ENCODE data around the gene WDR12.
"Not testable (repeated sequence)": the region's sequence is repeated elsewhere in the genome, so short reads cannot be mapped to it uniquely, and the experiment has no call there.

Gene WDR12

DNA sequence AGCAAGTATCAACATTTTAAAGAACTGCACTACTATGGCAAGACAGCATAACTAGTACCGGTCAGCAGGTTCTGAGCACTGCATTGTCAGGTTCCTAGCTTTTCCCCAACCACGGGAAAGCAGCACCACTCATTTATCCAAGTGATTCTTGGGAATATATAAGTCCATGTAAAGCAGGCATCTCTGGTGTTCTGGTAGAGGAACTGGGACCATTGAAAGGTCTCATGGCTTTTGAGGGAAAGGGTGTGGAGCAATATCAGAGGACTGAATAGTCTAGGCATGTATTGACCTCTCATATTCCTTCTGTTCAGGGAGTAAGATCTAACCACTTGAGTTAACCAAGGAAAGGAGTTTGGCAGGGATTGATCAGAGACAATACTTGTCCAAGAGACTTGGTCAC is 33.8 kb downstream of the WDR12 start:
- no peak overlapping the region for H3K9ac ChIP-seq (ENCODE audit: low read length)
- H3K27me3 ChIP-seq (ENCODE audit: control insufficient read depth, insufficient read depth, low read length): no peaks in the 10 kb centered on the region
- H3K27ac ChIP-seq (ENCODE audit: low read depth, low read length): no peak overlapping the region
- H3K4me3 ChIP-seq (ENCODE audit: low read length): no peak overlapping the region
- H3K4me1 ChIP-seq (ENCODE audit: control insufficient read depth, insufficient read depth, low read length): no peaks in the 10 kb centered on the region
- no peaks in the 10 kb centered on the region for H3K36me3 ChIP-seq (ENCODE audit: control insufficient read depth, insufficient read depth, low read length)

DNA sequence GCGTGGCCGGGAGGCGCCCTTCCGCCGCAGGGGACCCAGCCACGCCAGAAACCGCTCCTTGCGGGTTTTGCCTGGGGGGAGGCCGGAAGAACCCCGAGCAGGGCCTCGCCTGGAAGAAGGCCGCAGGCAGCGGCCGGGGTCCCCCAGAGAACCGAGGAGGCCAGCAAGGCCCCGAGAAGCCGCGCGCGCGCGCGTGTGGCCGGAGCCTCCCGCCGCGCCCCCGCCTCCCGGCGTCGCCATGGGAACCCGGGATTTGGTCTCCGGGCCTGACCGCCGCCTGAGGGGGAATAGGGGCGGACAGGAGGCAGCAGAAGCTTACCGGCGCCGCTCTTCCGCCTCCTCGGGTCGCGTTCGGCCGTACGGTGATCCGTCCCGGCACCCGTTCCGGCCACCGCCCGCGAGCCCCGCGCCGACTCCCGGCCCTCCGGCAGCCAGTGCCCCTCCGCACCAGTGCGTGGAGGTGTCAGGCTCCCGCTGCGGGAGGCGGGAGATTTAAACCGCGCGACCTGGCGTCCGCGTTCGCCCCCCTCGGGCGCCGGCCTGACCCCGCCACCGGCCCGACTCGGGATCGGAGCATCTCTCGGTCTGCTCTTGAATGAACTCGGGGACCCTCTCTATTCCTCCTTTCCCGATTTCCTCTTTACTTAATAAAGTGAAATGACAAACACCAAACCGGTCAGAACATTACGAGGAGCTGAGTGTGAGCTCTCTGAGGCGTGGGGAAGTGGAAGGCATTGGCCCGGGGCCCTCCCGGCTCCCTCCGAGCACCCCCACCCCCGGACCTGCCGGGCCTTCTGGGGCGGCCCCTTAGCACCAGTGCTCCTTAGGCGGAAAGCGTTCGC is 40.0 kb downstream of the WDR12 start, which contains the start of gene ICA1L:
ICA1L (minus strand) TSS at position 467 of the 842 bp plus-strand sequence. CDS start 42,757 bp downstream, outside the sequence.
- no peaks in the 10 kb centered on the region for H3K27me3 ChIP-seq (ENCODE audit: control insufficient read depth, insufficient read depth, low read length)
- peak within 1 kb of the TSS; percentile 13 for H3K9ac ChIP-seq (ENCODE audit: low read length)

DNA sequence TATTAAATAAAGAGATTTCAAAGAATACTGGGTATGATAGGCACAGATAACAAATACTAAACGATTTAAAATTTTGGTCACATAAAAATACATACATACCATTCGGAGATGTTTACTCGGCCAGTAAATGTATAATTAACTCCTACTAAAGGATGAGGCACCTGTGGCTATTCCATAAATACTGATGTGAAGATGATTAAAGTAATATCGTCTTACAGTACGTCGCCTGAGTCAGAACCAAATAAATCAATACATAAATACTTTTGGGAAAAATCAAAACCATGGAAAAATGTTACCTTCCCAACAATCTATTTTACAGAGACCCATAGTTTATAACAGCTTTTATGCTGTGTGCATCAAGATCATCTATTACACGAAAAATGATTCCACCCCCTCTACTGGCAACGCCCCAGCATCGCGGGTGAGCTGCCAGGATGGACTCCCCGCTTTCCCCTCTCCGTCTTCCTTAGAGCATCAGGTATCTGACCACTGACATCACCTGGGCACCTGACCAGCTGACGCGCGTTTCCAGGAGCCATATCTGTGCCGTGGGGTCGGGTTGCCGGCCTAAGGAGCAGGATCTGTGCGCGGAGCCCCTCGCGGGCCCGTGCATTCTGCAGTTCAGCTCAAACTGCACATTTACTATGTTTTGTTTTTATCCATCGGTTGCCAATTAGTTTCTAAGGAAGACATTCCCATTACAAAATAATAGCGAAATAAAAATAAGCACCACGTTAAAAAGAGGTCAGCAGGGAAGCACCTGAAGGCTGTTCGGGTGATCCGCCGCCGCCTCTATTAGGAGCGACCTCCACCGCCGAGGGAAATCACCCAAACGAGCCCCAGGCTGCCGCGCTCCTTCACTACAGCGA is 40.8 kb downstream of the WDR12 start:
- H3K36me3 ChIP-seq (ENCODE audit: control insufficient read depth, insufficient read depth, low read length): no peaks in the 10 kb centered on the region
- H3K27me3 ChIP-seq (ENCODE audit: control insufficient read depth, insufficient read depth, low read length): no peaks in the 10 kb centered on the region
- peak overlapping the region; percentile 81 for H3K27ac ChIP-seq (ENCODE audit: low read depth, low read length)
- H3K9ac ChIP-seq (ENCODE audit: low read length): peak overlapping the region; percentile 13
- peak overlapping the region; percentile 89 for H3K4me3 ChIP-seq (ENCODE audit: low read length)
- H3K4me1 ChIP-seq (ENCODE audit: control insufficient read depth, insufficient read depth, low read length): no peaks in the 10 kb centered on the region

More for the DNA sequence above, 40.0 kb downstream of the WDR12 start, which contains the start of gene ICA1L:
- Histone ChIP-seq H3K27ac (ENCODE audit: low read depth, low read length) (peak within 1 kb of the TSS; percentile 81), H3K4me1 (ENCODE audit: control insufficient read depth, insufficient read depth, low read length) (no peaks in the 10 kb centered on the region), H3K4me3 (ENCODE audit: low read length) (peak within 1 kb of the TSS; percentile 89), H3K36me3 (ENCODE audit: control insufficient read depth, insufficient read depth, low read length) (no peaks in the 10 kb centered on the region)

DNA sequence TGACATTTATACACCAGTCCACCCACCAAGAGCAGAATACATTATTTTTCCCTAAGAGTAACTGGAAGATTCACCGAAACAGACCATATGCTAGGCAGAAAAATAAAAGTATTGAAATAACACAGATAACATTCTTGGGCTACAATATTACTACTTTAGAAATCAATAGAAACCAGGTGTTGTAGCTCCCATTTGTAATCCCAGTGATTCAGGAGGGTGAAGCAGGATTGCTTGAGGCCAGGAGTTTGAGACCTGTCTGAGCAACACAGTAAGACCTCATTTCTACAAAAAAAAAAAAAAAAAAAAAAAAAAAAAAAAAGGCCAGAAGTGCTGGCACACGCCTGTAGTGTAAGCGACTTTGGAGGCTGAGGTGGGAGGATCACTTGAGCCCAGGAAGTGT is 49.5 kb downstream of the WDR12 start:
- Histone ChIP-seq H3K27me3 (ENCODE audit: control insufficient read depth, insufficient read depth, low read length) (no peaks in the 10 kb centered on the region), H3K27ac (ENCODE audit: low read depth, low read length) (no peak overlapping the region), H3K4me1 (ENCODE audit: control insufficient read depth, insufficient read depth, low read length) (no peaks in the 10 kb centered on the region), H3K36me3 (ENCODE audit: control insufficient read depth, insufficient read depth, low read length) (no peaks in the 10 kb centered on the region), H3K4me3 (ENCODE audit: low read length) (no peak overlapping the region), H3K9ac (ENCODE audit: low read length) (no peak overlapping the region)

DNA sequence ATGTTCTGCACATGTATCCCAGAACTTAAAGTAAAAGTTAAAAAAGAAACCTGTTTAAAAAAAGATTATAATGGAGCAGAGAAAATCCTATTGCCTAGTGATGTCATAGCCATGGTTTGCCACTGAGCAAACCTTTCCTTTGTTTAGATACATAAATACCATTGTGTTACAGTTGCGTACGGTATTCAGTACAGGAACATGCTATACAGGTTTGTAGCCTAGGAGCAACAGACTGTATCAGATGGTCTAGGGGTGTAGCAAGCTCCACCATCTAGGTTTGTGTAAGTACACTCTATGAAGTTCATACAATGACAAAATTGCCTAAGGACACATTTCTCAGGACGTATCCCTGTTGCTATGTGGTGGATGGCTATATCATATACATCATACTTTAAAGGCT is 52.9 kb downstream of the WDR12 start:
- H3K27ac ChIP-seq (ENCODE audit: low read depth, low read length): no peak overlapping the region
- H3K4me3 ChIP-seq (ENCODE audit: low read length): no peak overlapping the region
- H3K9ac ChIP-seq (ENCODE audit: low read length): no peak overlapping the region
- no peaks in the 10 kb centered on the region for H3K27me3 ChIP-seq (ENCODE audit: control insufficient read depth, insufficient read depth, low read length)
- no peaks in the 10 kb centered on the region for H3K4me1 ChIP-seq (ENCODE audit: control insufficient read depth, insufficient read depth, low read length)
- no peaks in the 10 kb centered on the region for H3K36me3 ChIP-seq (ENCODE audit: control insufficient read depth, insufficient read depth, low read length)

DNA sequence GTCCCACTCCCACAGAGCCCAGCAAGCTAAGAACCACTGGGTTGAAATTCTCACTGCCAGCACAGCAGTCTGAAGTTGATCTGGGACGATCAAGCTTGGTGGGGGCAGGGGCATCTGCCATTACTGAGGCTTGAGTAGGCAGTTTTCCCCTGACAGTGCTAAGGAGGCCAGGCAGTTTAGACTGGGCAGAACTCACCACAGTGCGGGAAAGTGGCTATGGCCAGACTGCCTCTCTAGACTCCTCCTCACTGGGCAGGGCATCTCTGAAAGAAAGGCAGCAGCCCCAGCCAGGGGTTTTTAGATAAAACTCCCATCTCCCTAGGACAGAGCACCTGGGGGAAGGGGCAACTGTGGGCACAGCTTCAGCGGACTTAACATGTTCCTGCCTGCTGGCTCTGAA is 62.1 kb downstream of the WDR12 start:
- not testable (repeated sequence) for H3K36me3 ChIP-seq (ENCODE audit: control insufficient read depth, insufficient read depth, low read length); H3K27me3 ChIP-seq (ENCODE audit: control insufficient read depth, insufficient read depth, low read length); H3K4me1 ChIP-seq (ENCODE audit: control insufficient read depth, insufficient read depth, low read length); H3K27ac ChIP-seq (ENCODE audit: low read depth, low read length); H3K9ac ChIP-seq (ENCODE audit: low read length); H3K4me3 ChIP-seq (ENCODE audit: low read length)

DNA sequence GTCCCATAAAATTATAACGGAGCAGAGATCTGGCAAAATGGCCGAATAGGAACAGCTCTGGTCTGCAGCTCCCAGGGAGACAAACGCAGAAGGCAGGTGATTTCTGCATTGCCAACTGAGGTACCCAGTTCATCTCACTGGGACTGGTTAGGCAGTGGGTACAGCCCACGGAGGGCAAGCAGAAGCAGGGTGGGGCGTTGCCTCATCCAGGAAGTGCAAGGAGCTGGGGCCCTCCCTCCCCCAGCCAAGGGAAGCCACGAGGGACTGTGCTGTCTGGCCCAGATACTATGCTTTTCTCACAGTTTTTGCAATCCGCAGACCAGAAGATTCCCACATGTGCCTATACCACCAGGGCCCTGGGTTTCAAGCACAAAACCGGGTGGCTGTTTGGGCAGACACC is 62.7 kb downstream of the WDR12 start:
- Histone ChIP-seq H3K36me3 (ENCODE audit: control insufficient read depth, insufficient read depth, low read length) (no peaks in the 10 kb centered on the region), H3K27ac (ENCODE audit: low read depth, low read length) (no peak overlapping the region)

DNA sequence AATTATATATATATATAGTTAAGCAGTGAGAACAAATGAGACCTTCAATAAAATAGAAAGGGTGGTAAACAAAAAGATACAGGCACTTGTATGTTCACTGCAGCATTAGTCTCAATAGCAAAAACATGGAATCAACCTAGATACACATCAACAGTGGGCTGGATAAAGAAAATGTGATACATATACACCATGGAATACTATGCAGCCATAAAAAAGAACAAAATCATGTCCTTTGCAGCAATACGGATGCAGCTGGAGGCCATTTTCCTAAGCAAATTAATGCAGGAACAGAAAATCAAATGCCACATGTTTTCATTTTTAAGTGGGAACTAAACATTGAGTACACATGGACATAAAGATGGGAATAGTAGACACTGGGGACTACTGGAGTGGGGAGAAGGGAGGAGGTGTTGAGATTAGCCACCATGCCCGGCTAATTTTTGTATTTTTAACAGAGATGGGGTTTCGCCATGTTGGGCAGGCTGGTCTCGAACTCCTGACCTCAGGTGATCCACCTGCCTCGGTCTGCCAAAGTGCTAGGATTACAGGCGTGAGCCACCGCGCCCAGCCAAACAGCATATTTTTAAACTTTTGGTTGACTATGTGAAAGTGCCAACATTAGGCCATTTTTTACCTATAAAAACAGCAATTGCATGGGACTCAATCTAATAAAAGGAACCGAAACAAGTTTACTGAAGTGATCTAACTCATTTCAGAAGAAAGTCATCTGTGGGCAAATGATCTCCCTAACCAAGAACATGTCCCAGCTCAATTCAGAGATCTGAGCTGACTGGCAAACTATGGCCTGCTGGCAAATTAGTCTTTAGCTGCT is 63.6 kb downstream of the WDR12 start:
- Histone ChIP-seq H3K27ac (ENCODE audit: low read depth, low read length) (no peak overlapping the region), H3K4me3 (ENCODE audit: low read length) (no peak overlapping the region), H3K36me3 (ENCODE audit: control insufficient read depth, insufficient read depth, low read length) (no peaks in the 10 kb centered on the region), H3K4me1 (ENCODE audit: control insufficient read depth, insufficient read depth, low read length) (no peaks in the 10 kb centered on the region), H3K27me3 (ENCODE audit: control insufficient read depth, insufficient read depth, low read length) (no peaks in the 10 kb centered on the region), H3K9ac (ENCODE audit: low read length) (no peak overlapping the region)

More for the DNA sequence above, 62.7 kb downstream of the WDR12 start:
- H3K27me3 ChIP-seq (ENCODE audit: control insufficient read depth, insufficient read depth, low read length): no peaks in the 10 kb centered on the region
- no peak overlapping the region for H3K4me3 ChIP-seq (ENCODE audit: low read length)
- no peak overlapping the region for H3K9ac ChIP-seq (ENCODE audit: low read length)
- H3K4me1 ChIP-seq (ENCODE audit: control insufficient read depth, insufficient read depth, low read length): no peaks in the 10 kb centered on the region

DNA sequence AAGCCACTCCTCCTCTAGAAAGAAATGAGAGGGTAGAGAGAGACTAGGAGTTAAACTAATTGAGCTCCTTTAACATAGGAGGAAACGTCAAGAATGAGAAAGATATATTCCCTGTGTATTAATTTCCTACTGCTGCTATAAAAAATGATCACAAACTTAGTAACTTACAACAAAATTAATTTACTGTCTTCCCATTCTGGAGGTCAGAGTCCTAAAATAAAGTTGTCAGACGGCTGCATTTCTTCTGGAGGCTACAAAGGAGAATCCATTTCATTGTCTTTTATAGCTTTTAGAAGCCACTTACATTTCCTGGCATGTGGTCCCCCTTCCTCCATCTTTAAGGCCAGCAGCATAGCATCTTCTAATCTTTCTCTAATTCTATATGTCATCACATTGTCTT is 66.8 kb downstream of the WDR12 start:
- Histone ChIP-seq H3K27ac (ENCODE audit: low read depth, low read length) (no peak overlapping the region), H3K4me3 (ENCODE audit: low read length) (no peak overlapping the region), H3K27me3 (ENCODE audit: control insufficient read depth, insufficient read depth, low read length) (no peaks in the 10 kb centered on the region), H3K9ac (ENCODE audit: low read length) (no peak overlapping the region), H3K4me1 (ENCODE audit: control insufficient read depth, insufficient read depth, low read length) (no peaks in the 10 kb centered on the region), H3K36me3 (ENCODE audit: control insufficient read depth, insufficient read depth, low read length) (no peaks in the 10 kb centered on the region)

DNA sequence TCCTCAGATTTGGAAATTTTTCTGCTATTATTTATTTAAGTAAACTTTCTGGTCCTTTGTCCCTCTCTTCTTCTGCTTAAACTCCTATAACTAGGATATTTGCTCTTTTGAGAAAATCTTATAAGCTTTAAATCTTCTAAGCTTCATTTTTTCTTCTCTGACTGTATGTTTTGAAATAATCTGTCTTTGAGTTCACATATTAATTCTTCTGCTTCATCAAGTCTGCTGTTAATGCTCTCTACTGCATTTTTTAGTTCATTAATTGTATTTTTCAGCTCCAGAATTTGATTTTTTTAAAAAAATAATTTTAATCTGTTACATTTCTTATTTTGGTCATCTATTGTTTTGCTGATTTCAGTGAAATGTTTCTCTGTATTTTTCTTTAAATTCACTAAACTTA is 68.8 kb downstream of the WDR12 start:
- Histone ChIP-seq H3K9ac (ENCODE audit: low read length) (no peak overlapping the region), H3K27me3 (ENCODE audit: control insufficient read depth, insufficient read depth, low read length) (no peaks in the 10 kb centered on the region), H3K4me3 (ENCODE audit: low read length) (no peak overlapping the region), H3K27ac (ENCODE audit: low read depth, low read length) (no peak overlapping the region), H3K4me1 (ENCODE audit: control insufficient read depth, insufficient read depth, low read length) (no peaks in the 10 kb centered on the region), H3K36me3 (ENCODE audit: control insufficient read depth, insufficient read depth, low read length) (no peaks in the 10 kb centered on the region)

DNA sequence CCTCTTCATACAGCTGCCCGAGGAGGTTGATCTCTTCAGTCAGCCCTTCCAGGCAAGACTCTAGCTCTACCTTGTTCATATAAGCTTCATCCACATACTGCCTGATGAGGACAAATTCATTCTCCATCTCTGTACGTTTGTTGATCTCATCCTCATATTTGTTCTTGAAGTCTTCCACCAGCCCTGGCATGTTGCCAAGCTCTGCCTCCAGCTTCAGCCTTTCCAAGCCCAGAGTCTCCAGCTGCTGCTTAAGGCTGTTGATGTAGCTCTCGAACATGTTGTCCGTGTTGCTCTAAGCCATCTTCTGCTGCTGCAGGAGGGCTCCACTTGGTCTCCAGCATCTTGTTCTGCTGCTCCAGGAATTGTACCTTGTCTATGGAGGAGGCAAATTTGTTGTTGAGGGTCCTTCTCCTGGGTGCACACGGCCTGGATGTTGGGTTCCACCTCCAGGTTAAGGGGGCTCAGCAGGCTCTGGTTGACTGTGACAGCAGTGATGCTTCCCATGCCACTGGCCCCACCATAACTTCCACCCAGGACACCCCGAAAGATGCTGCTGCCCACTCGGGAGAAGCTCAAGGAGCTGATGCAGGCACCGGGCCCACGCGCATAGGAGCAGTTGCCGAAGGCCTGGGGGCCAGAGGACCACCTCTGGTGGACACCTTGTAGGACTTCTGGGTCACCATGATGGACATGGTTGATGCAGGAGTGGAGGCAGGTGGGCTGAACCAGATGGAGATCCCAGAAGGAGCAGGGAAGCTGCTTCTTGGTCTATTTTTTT is 70.2 kb downstream of the WDR12 start:
- no peak overlapping the region for H3K27ac ChIP-seq (ENCODE audit: low read depth, low read length)
- H3K4me1 ChIP-seq (ENCODE audit: control insufficient read depth, insufficient read depth, low read length): no peaks in the 10 kb centered on the region
- H3K27me3 ChIP-seq (ENCODE audit: control insufficient read depth, insufficient read depth, low read length): no peaks in the 10 kb centered on the region
- no peak overlapping the region for H3K4me3 ChIP-seq (ENCODE audit: low read length)
- no peak overlapping the region for H3K9ac ChIP-seq (ENCODE audit: low read length)
- no peaks in the 10 kb centered on the region for H3K36me3 ChIP-seq (ENCODE audit: control insufficient read depth, insufficient read depth, low read length)
